Brain microvascular endothelial cell (primary cell): ENCODE measurements around the gene SCN5A.

ENCODE experiments used
- DNase-seq: peaks from one replicate; pipeline ENCODE4 v3.0.0-alpha.2; 2020
- H3K27ac ChIP-seq: fragments of 250-450 bp; sonication (Bioruptor Pico); 2 replicates; pipeline ENCODE4 v1.5.1; 2020; ENCODE audit warnings: mild to moderate bottlenecking, moderate library complexity
- H3K27me3 ChIP-seq: fragments of 250-450 bp; sonication (Bioruptor Pico); replicated peaks from 2 replicates; pipeline ENCODE4 v1.5.1; 2020; ENCODE audit warnings: mild to moderate bottlenecking
- H3K36me3 ChIP-seq: fragments of 250-450 bp; sonication (Bioruptor Pico); replicated peaks from 2 replicates; pipeline ENCODE4 v1.5.1; 2020; ENCODE audit warnings: mild to moderate bottlenecking
- H3K4me3 ChIP-seq: 2 replicates; pipeline ENCODE4 v1.5.1; 2011; ENCODE audit warnings: low read depth, mild to moderate bottlenecking, control low read depth, low read length, moderate library complexity
- in situ Hi-C: cut with HindIII; loops from 2 replicates; pipeline ENCODE4 v1.10.0; 2017; ENCODE audit warnings: low sequenced_read_pairs, low pct_ligation_motif_present
- TF ChIP-seq, protein P1 (sequence below): IDR thresholded peaks from 2 replicates; pipeline ENCODE4 v1.5.1; 2011; ENCODE audit warnings: low read depth, mild to moderate bottlenecking, moderate library complexity, low read length, control low read depth, inconsistent platforms; ENCODE audit errors: missing control alignments

Gene SCN5A

DNA sequence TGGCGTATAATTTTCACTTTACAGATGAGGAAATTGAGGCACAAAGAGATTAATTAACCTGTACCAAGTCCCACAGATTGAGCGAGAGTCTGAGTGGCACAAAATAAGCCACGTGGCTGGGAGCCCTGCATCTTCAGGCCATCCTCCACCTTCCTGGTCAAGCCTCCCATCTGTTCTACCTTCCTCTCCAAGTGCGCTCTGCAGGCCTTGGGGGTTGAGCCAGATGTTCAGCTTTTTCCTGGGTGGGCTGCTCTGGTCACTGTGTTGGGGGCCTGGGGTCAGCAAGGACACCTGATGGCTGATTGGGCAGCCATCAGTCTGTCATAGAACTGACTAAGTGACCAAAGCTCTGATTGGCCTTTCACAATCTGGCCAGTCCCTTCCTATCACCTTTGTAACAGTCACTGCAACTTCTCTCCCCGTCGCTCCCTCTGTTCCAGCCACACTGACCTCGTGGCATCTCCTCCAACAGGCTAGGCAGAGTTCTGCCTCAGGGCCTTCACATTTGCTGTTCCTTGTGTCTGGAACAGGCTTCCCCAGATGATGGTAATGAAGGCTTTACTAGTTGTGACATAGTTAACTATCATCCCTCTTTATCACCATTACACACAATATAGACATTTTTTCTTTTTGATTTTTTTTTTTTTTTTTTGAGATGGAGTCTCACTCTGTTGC lies 46.8 kb downstream of the SCN5A start:
- in situ Hi-C loops, result no loop called here
- Histone ChIP-seq H3K27ac (no peak overlapping the region), H3K4me3 (no peak overlapping the region), H3K36me3 (no peaks in the 10 kb centered on the region), H3K27me3 (no peaks in the 10 kb centered on the region)
- TF ChIP-seq, protein P1, sequence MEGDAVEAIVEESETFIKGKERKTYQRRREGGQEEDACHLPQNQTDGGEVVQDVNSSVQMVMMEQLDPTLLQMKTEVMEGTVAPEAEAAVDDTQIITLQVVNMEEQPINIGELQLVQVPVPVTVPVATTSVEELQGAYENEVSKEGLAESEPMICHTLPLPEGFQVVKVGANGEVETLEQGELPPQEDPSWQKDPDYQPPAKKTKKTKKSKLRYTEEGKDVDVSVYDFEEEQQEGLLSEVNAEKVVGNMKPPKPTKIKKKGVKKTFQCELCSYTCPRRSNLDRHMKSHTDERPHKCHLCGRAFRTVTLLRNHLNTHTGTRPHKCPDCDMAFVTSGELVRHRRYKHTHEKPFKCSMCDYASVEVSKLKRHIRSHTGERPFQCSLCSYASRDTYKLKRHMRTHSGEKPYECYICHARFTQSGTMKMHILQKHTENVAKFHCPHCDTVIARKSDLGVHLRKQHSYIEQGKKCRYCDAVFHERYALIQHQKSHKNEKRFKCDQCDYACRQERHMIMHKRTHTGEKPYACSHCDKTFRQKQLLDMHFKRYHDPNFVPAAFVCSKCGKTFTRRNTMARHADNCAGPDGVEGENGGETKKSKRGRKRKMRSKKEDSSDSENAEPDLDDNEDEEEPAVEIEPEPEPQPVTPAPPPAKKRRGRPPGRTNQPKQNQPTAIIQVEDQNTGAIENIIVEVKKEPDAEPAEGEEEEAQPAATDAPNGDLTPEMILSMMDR, result no peak
- DNase-seq, result no peak

GRCh38 chr3:38601956-38602550 lies 47.4 kb downstream of the SCN5A start:
- H3K36me3 ChIP-seq, result no peaks in the 10 kb centered on the region
- DNase-seq, result no peak
- H3K4me3 ChIP-seq, result no peak overlapping the region
- no peaks in the 10 kb centered on the region for H3K27me3 ChIP-seq
- TF ChIP-seq, protein P1, result no peak
- no peak overlapping the region for H3K27ac ChIP-seq
- in situ Hi-C loops, result no loop called here

- in situ Hi-C loops, result no loop called here
- DNase-seq, result no peak
- H3K27me3 ChIP-seq, result no peaks in the 10 kb centered on the region
- no peak overlapping the region for H3K27ac ChIP-seq
- no peak overlapping the region for H3K4me3 ChIP-seq
- TF ChIP-seq, protein P1, result no peak
- no peaks in the 10 kb centered on the region for H3K36me3 ChIP-seq
Observed at GRCh38 chr3:38600551-38600950, 48.9 kb downstream of the SCN5A start.

DNA sequence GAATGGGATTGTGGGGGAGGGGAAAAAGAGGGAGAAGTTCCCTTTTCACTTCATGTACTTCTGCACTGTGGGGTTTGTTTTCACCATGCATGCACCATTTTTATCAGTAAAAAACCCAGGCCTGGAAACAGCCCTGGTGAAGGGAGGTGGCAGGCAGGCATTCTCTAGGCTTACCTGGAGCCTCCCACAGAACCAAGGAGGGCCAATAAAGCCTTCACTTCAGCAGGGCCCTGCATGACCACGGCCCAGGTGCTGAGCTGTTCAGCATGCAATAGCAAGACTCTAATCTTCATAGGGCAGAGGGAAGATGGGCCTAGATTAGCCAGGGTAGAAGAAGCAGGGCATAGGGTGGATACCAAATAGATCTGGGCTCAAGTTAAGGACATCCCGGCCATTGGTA lies 49.6 kb downstream of the SCN5A start:
- no peak for DNase-seq
- H3K27me3 ChIP-seq, result no peaks in the 10 kb centered on the region
- in situ Hi-C loops, result no loop called here

DNA sequence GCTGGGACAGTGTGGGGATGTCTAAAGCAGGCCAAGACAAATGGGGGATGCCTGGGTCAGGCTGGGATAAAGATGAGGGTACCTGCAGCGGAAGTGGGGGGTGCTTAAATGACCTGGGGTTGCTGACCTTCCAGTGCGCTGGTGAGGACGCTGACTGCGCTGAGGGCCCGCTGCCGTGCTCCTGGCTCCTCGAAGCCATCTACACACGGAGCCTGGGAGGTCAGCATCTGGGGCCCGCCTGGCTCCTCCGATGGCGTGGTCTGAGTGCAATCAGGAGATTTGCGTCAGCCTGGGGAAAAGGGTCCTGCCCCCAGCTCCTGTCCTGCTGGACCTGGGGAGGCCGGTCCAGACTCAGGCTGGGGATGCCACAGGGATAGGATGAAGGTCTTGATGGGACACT lies 50.7 kb downstream of the SCN5A start:
- DNase-seq, result no peak
- Histone ChIP-seq H3K27me3 (no peaks in the 10 kb centered on the region), H3K4me3 (no peak overlapping the region), H3K27ac (no peak overlapping the region), H3K36me3 (no peaks in the 10 kb centered on the region)
- TF ChIP-seq, protein P1, result no peak
- in situ Hi-C loops, result no loop called here

More for the DNA sequence above, 49.6 kb downstream of the SCN5A start:
- Histone ChIP-seq H3K27ac (no peak overlapping the region), H3K4me3 (no peak overlapping the region), H3K36me3 (no peaks in the 10 kb centered on the region)
- TF ChIP-seq, protein P1, result no peak
